ENCODE results near the gene ALDH9A1.

GRCh38 chr1:165641231-165641987 lies 57.0 kb downstream of the ALDH9A1 start:
- TF ChIP-seq CTCF (IDR thresholded peaks at IDR 0.05; ENCODE audit: low read length) (no peak), EZH2 (IDR thresholded peaks at IDR 0.05; ENCODE audit: borderline replicate concordance, low read length) (no peak)

Data from OCI-LY1 (cell line).